ENCODE data around the gene DGKQ.

Gene DGKQ

GRCh38 chr4:931960-932712 lies 41.2 kb downstream of the DGKQ start, which contains the start of the genes GAK and TMEM175 (continued):
- TF ChIP-seq BACH2 (CRISPR knock-in tag; IDR thresholded peaks at IDR 0.05; ENCODE audit: borderline replicate concordance) (no peak), SNAI2 (CRISPR knock-in tag; IDR thresholded peaks at IDR 0.05) (no peak), TSHZ2 (CRISPR knock-in tag; IDR thresholded peaks at IDR 0.05) (no peak), CREB5 (CRISPR knock-in tag; IDR thresholded peaks at IDR 0.05; ENCODE audit: low read depth) (no peak), ISL1 (CRISPR knock-in tag; IDR thresholded peaks at IDR 0.05) (no peak), ZFP30 (CRISPR knock-in tag; IDR thresholded peaks at IDR 0.05) (no peak), GLIS3 (CRISPR knock-in tag; IDR thresholded peaks at IDR 0.05) (no peak), ZC3H10 (CRISPR knock-in tag; IDR thresholded peaks at IDR 0.05) (no peak)

GRCh38 chr4:931194-931959 lies 42.0 kb downstream of the DGKQ start:
- TF ChIP-seq ZNF70 (CRISPR knock-in tag; IDR thresholded peaks at IDR 0.05) (peak; percentile 54; the same call in 1 of the 2 replicates), SNAI2 (CRISPR knock-in tag; IDR thresholded peaks at IDR 0.05) (no peak)
- peak; percentile 40 for ATAC-seq

GRCh38 chr4:930827-931193 lies 42.6 kb downstream of the DGKQ start:
- ATAC-seq = no peak
- no peak for TF ChIP-seq SNAI2 (CRISPR knock-in tag; IDR thresholded peaks at IDR 0.05)
- no peak for TF ChIP-seq ISL1 (CRISPR knock-in tag; IDR thresholded peaks at IDR 0.05)
- no peak for TF ChIP-seq ESRRG (CRISPR knock-in tag; IDR thresholded peaks at IDR 0.05)
- no peak for TF ChIP-seq TCF4 (CRISPR knock-in tag; IDR thresholded peaks at IDR 0.05; ENCODE audit: borderline replicate concordance)
- no peak for TF ChIP-seq BACH2 (CRISPR knock-in tag; IDR thresholded peaks at IDR 0.05; ENCODE audit: borderline replicate concordance)
- TF ChIP-seq ZNF565 (CRISPR knock-in tag; conservative IDR thresholded peaks at IDR 0.05; ENCODE audit: low read depth) = no peak
- TF ChIP-seq GLIS3 (CRISPR knock-in tag; IDR thresholded peaks at IDR 0.05) = no peak
- TF ChIP-seq OSR1 (CRISPR knock-in tag; IDR thresholded peaks at IDR 0.05) = no peak
- no peak for TF ChIP-seq ZFP30 (CRISPR knock-in tag; IDR thresholded peaks at IDR 0.05)
- TF ChIP-seq ZC3H10 (CRISPR knock-in tag; IDR thresholded peaks at IDR 0.05) = no peak
- no peak for TF ChIP-seq CSRNP3 (CRISPR knock-in tag; IDR thresholded peaks at IDR 0.05)
- TF ChIP-seq CSDC2 (CRISPR knock-in tag; IDR thresholded peaks at IDR 0.05) = no peak
- TF ChIP-seq CREB5 (CRISPR knock-in tag; IDR thresholded peaks at IDR 0.05; ENCODE audit: low read depth) = no peak
- TF ChIP-seq RARB (CRISPR knock-in tag; IDR thresholded peaks at IDR 0.05) = no peak
- TF ChIP-seq PATZ1 (CRISPR knock-in tag; IDR thresholded peaks at IDR 0.05; ENCODE audit: borderline replicate concordance) = no peak
- no peak for TF ChIP-seq ZNF70 (CRISPR knock-in tag; IDR thresholded peaks at IDR 0.05)
- TF ChIP-seq ZNF8 (CRISPR knock-in tag; IDR thresholded peaks at IDR 0.05) = no peak
- TF ChIP-seq TSHZ2 (CRISPR knock-in tag; IDR thresholded peaks at IDR 0.05) = no peak
